ENCODE data around the gene CUX1.

The CUX1 gene

GRCh38 chr7:101856473-101857357 lies 39.3 kb downstream of the CUX1 start (continued):
- no peak for TF ChIP-seq ZNF302 (tag by site-specific recombination; IDR thresholded peaks at IDR 0.05; ENCODE audit: low read depth)
- TF ChIP-seq ZNF398 (tag by site-specific recombination; IDR thresholded peaks at IDR 0.05) = peak; percentile 58
- TF ChIP-seq MEIS1 (CRISPR knock-in tag; IDR thresholded peaks at IDR 0.05; ENCODE audit: borderline replicate concordance) = no peak
- no peak for TF ChIP-seq AEBP2 (tag by site-specific recombination; IDR thresholded peaks at IDR 0.05; ENCODE audit: borderline replicate concordance)
- no peak for TF ChIP-seq ZNF521 (tag by site-specific recombination; IDR thresholded peaks at IDR 0.05)
- peak; percentile 39; the same call in 1 of the 2 replicates for TF ChIP-seq ZNF596 (tag by site-specific recombination; IDR thresholded peaks at IDR 0.05)
- TF ChIP-seq ZNF76 (tag by site-specific recombination; IDR thresholded peaks at IDR 0.05; ENCODE audit: borderline replicate concordance, low read depth) = no peak
- TF ChIP-seq SALL2 (tag by site-specific recombination; IDR thresholded peaks at IDR 0.05; ENCODE audit: borderline replicate concordance) = no peak
- no peak for TF ChIP-seq REPIN1 (tag by site-specific recombination; IDR thresholded peaks at IDR 0.05; ENCODE audit: low read depth)
- no peak for TF ChIP-seq ZNF660 (tag by site-specific recombination; IDR thresholded peaks at IDR 0.05)
- no peak for TF ChIP-seq ZNF138 (tag by site-specific recombination; IDR thresholded peaks at IDR 0.05; ENCODE audit: borderline replicate concordance)
- no peak for TF ChIP-seq ZNF19 (tag by site-specific recombination; IDR thresholded peaks at IDR 0.05; ENCODE audit: low read depth)
- no peak for TF ChIP-seq ZNF701 (tag by site-specific recombination; IDR thresholded peaks at IDR 0.05)
- TF ChIP-seq ZNF362 (tag by site-specific recombination; IDR thresholded peaks at IDR 0.05) = peak; percentile 92
- no peak for TF ChIP-seq ZNF23 (tag by site-specific recombination; IDR thresholded peaks at IDR 0.05; ENCODE audit: borderline replicate concordance)
- TF ChIP-seq EGR2 (tag by site-specific recombination; IDR thresholded peaks at IDR 0.05; ENCODE audit: low read depth) = peak; percentile 85
- no peak for TF ChIP-seq ZNF585B (tag by site-specific recombination; IDR thresholded peaks at IDR 0.05)
- TF ChIP-seq ZNF837 (tag by site-specific recombination; IDR thresholded peaks at IDR 0.05) = no peak
- TF ChIP-seq ZNF544 (tag by site-specific recombination; IDR thresholded peaks at IDR 0.05) = no peak
- peak; percentile 97 for TF ChIP-seq ZNF629 (tag by site-specific recombination; IDR thresholded peaks at IDR 0.05)
- TF ChIP-seq ZNF843 (tag by site-specific recombination; IDR thresholded peaks at IDR 0.05) = peak; percentile 64
- no peak; the same call in 1 of the 2 replicates for TF ChIP-seq ZNF449 (tag by site-specific recombination; IDR thresholded peaks at IDR 0.05)
- TF ChIP-seq HOXD13 (CRISPR knock-in tag; IDR thresholded peaks at IDR 0.05; ENCODE audit: borderline replicate concordance) = no peak
- TF ChIP-seq ZNF175 (tag by site-specific recombination; IDR thresholded peaks at IDR 0.05) = no peak
- no peak for TF ChIP-seq PRDM6 (tag by site-specific recombination; IDR thresholded peaks at IDR 0.05)
- TF ChIP-seq BCL11A (tag by site-specific recombination; IDR thresholded peaks at IDR 0.05; ENCODE audit: low read depth) = no peak
- TF ChIP-seq ZNF174 (tag by site-specific recombination; IDR thresholded peaks at IDR 0.05) = no peak
- TF ChIP-seq BCL6B (tag by site-specific recombination; IDR thresholded peaks at IDR 0.05) = no peak
- TF ChIP-seq SP7 (tag by site-specific recombination; IDR thresholded peaks at IDR 0.05) = peak; percentile 85
- no peak for TF ChIP-seq ZNF626 (tag by site-specific recombination; IDR thresholded peaks at IDR 0.05)
- no peak for TF ChIP-seq GFI1B (tag by site-specific recombination; IDR thresholded peaks at IDR 0.05)
